SK-N-MC (cell line): ENCODE data around the gene YJU2.

Source experiments
- EZH2 ChIP-seq: fragments of 200-600 bp; sonication (generic); IDR thresholded peaks from one replicate; pipeline ENCODE4 v1.6.1; 2017; ENCODE audit warnings: antibody characterized with exemption
- FOXP2 ChIP-seq: optimal IDR thresholded peaks from 2 replicates; pipeline ENCODE3; 2011; ENCODE audit warnings: mild to moderate bottlenecking, moderate library complexity; ENCODE audit not compliant: insufficient read depth; ENCODE audit errors: extremely low read length, control extremely low read depth
- POLR2AphosphoS5 ChIP-seq: IDR thresholded peaks from 2 replicates; pipeline ENCODE4 v1.6.1; 2012; ENCODE audit warnings: mild to moderate bottlenecking, low read depth, low read length, borderline replicate concordance

GRCh38 chr19:4316956-4317355 lies 70.1 kb downstream of the YJU2 start:
- no peak for TF ChIP-seq EZH2
- TF ChIP-seq POLR2AphosphoS5: no peak
- TF ChIP-seq FOXP2: no peak
